SU-DHL-6 (cell line): ENCODE results near the gene FSD2.

ENCODE experiments used
- H2AFZ ChIP-seq: fragments of 200-600 bp; sonication (generic); 2 replicates; pipeline ENCODE4 v1.6.1; 2014; ENCODE audit warnings: low read depth, mild to moderate bottlenecking, moderate library complexity, mixed read lengths, antibody characterized with exemption, low read length; ENCODE audit not compliant: severe bottlenecking
- H3F3A ChIP-seq: fragments of 200-600 bp; shearing (Covaris generic); 2 replicates; pipeline ENCODE4 v1.6.0; 2016; ENCODE audit warnings: antibody characterized with exemption, mild to moderate bottlenecking; ENCODE audit not compliant: insufficient read depth
- H3K27ac ChIP-seq: fragments of 200-600 bp; sonication (generic); 2 replicates; pipeline ENCODE4 v1.5.1; 2016; ENCODE audit warnings: low read depth, mild to moderate bottlenecking, low read length, moderate library complexity, mixed read lengths
- H3K27me3 ChIP-seq: fragments of 200-600 bp; sonication (generic), shearing (Covaris generic); 2 replicates; pipeline ENCODE4 v1.6.0; 2014; ENCODE audit warnings: mild to moderate bottlenecking, low read length
- H3K36me3 ChIP-seq: fragments of 200-600 bp; sonication (generic); 2 replicates; pipeline ENCODE4 v1.6.1; 2014; ENCODE audit warnings: mild to moderate bottlenecking, low read length, mixed read lengths
- H3K4me2 ChIP-seq: fragments of 300-600, 200-600 bp; shearing (Covaris generic), sonication (generic); 2 replicates; pipeline ENCODE4 v1.6.0; 2014; ENCODE audit warnings: low read length, low read depth, mild to moderate bottlenecking; ENCODE audit not compliant: poor library complexity, severe bottlenecking
- H3K4me3 ChIP-seq: fragments of 200-600 bp; sonication (generic); 2 replicates; pipeline ENCODE4 v1.5.1; 2014; ENCODE audit warnings: antibody characterized with exemption, low read length, mild to moderate bottlenecking, mixed read lengths; ENCODE audit not compliant: insufficient read depth, poor library complexity, severe bottlenecking
- H3K79me2 ChIP-seq: fragments of 200-600 bp; sonication (generic); 2 replicates; pipeline ENCODE4 v1.6.1; 2014; ENCODE audit warnings: mild to moderate bottlenecking, low read length, moderate library complexity; ENCODE audit not compliant: insufficient read depth
- H3K9ac ChIP-seq: fragments of 200-600 bp; sonication (generic); 2 replicates; pipeline ENCODE4 v1.7.0; 2014; ENCODE audit warnings: mild to moderate bottlenecking, low read length
- H3K9me2 ChIP-seq: fragments of 200-600 bp; sonication (generic); replicated peaks from 2 replicates; pipeline ENCODE4 v1.6.1; 2014; ENCODE audit warnings: low read length; ENCODE audit not compliant: insufficient read depth
- H3K9me3 ChIP-seq: fragments of 200-600 bp; sonication (generic); 2 replicates; pipeline ENCODE4 v1.6.1; 2014; ENCODE audit warnings: low read length, mixed read lengths; ENCODE audit not compliant: insufficient read depth
- H4K20me1 ChIP-seq: fragments of 200-600 bp; sonication (generic); 2 replicates; pipeline ENCODE4 v1.6.1; 2014; ENCODE audit warnings: low read depth, mild to moderate bottlenecking, antibody characterized with exemption, low read length, moderate library complexity, mixed read lengths
- EZH2phosphoT487 ChIP-seq: fragments of 200-600 bp; sonication (generic), shearing (Covaris generic); conservative IDR thresholded peaks from 2 replicates; pipeline ENCODE4 v1.6.1; 2018; ENCODE audit warnings: mild to moderate bottlenecking, antibody characterized with exemption, low read length, moderate library complexity, mixed read lengths
- TF ChIP-seq, protein P1 (sequence below): fragments of 200-600 bp; sonication (generic); IDR thresholded peaks from one replicate; pipeline ENCODE4 v1.5.1; 2017; ENCODE audit warnings: antibody characterized with exemption, mild to moderate bottlenecking, low read length, moderate library complexity; ENCODE audit not compliant: insufficient read depth, poor library complexity, severe bottlenecking

FSD2 gene

DNA sequence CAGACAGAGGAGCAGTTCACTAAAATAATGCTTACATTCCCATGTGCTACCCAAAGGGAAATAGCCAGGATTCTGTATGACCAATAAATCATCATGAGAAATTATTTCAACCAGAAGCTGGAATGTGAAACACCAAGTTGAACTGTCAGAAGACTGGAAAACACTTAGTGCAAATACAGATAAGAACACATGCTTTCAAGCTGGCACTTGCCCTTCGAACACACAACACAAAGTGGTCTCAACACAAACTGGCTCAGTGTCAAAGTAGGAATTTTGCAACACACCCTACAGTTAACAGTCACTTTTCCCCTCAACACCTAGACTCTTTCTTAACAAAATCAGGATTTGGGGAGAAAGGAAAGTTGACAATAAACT, 1.3 kb downstream of the FSD2 start:
- H3K9ac ChIP-seq, result no peak overlapping the region

DNA sequence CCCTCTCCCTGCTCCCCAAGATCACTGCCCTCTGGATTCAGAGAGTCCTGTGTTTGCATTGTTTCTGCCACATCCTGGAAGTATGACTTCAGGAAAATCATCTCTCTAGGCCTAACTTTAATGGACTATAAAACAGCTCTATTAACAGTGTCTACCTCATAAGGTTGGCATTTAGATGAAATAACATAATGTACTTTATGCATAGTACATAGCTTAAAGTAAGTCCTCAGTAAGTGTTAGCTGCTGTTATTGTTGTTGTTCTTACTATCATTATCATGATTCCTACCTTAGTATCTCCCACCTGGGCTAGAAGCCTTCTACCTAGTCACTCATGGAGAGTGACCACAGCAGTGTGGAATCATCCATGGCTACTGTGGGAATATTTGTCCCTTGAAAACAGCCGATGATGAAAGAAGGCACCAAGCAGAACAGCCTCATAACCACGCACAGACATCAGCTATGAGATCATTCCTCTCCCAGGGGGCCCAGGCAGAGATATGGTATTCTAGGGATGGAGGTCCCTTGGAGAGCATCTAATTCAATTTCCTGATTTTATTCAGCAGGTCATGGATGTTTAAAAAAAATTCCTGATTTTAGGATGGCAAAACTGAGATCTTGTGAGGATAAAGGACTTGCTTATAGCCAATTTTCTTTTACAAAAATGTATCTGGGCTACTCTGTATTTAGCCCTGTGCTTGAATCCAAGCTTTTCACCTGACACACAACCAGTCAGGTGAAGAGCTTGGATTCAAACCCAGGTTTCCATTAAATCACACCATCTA, 1.9 kb downstream of the FSD2 start:
- Histone ChIP-seq H3K36me3 (no peaks in the 10 kb centered on the region), H3K4me2 (no peak overlapping the region), H3K4me3 (no peak overlapping the region), H3K9me2 (no peaks in the 10 kb centered on the region), H3K27me3 (no peaks in the 10 kb centered on the region), H3K27ac (no peak overlapping the region), H4K20me1 (no peaks in the 10 kb centered on the region), H3K79me2 (no peaks in the 10 kb centered on the region), H3K9ac (no peak overlapping the region), H3F3A (peaks cover 38% of the 10 kb centered on the region), H2AFZ (no peak overlapping the region), H3K9me3 (no peaks in the 10 kb centered on the region)
- no peak for TF ChIP-seq EZH2phosphoT487
- TF ChIP-seq, protein P1, sequence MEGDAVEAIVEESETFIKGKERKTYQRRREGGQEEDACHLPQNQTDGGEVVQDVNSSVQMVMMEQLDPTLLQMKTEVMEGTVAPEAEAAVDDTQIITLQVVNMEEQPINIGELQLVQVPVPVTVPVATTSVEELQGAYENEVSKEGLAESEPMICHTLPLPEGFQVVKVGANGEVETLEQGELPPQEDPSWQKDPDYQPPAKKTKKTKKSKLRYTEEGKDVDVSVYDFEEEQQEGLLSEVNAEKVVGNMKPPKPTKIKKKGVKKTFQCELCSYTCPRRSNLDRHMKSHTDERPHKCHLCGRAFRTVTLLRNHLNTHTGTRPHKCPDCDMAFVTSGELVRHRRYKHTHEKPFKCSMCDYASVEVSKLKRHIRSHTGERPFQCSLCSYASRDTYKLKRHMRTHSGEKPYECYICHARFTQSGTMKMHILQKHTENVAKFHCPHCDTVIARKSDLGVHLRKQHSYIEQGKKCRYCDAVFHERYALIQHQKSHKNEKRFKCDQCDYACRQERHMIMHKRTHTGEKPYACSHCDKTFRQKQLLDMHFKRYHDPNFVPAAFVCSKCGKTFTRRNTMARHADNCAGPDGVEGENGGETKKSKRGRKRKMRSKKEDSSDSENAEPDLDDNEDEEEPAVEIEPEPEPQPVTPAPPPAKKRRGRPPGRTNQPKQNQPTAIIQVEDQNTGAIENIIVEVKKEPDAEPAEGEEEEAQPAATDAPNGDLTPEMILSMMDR, result no peak

More for the DNA sequence above, 1.3 kb downstream of the FSD2 start:
- peaks cover 42% of the 10 kb centered on the region for H3F3A ChIP-seq
- H3K36me3 ChIP-seq, result no peaks in the 10 kb centered on the region
- no peaks in the 10 kb centered on the region for H4K20me1 ChIP-seq
- H3K79me2 ChIP-seq, result no peaks in the 10 kb centered on the region
- H2AFZ ChIP-seq, result no peak overlapping the region
- no peak overlapping the region for H3K27ac ChIP-seq
- no peak overlapping the region for H3K4me2 ChIP-seq
- H3K27me3 ChIP-seq, result no peaks in the 10 kb centered on the region
- TF ChIP-seq, protein P1, result no peak
- no peak for TF ChIP-seq EZH2phosphoT487
- H3K9me2 ChIP-seq, result no peaks in the 10 kb centered on the region
- H3K4me3 ChIP-seq, result no peak overlapping the region
- no peaks in the 10 kb centered on the region for H3K9me3 ChIP-seq

DNA sequence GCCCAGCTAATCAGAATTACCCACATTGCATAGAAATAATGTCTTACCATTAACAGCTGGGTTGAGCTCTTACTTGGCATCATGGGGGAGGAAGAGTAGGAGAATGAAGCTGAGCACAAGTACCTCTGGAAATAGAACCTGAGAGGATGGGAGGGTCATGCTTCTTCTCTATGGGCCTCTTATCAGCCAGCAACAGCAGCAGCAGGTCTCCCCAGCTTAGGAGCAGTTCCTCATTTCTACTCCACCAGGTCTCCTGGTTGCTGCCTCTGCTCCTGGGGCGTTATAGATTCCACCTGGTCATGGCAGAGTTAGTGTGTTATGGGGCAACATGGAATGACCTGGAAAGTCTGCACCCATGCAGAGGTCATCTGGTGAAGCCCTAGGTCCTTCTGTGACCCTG, 3.4 kb downstream of the FSD2 start:
- Histone ChIP-seq H3K79me2 (no peaks in the 10 kb centered on the region), H3K4me2 (no peak overlapping the region), H3K9me2 (no peaks in the 10 kb centered on the region), H3K4me3 (no peak overlapping the region), H3F3A (peaks cover 23% of the 10 kb centered on the region), H3K27me3 (no peaks in the 10 kb centered on the region), H3K9ac (no peak overlapping the region), H3K9me3 (no peaks in the 10 kb centered on the region), H2AFZ (no peak overlapping the region), H3K27ac (no peak overlapping the region), H4K20me1 (no peaks in the 10 kb centered on the region), H3K36me3 (no peaks in the 10 kb centered on the region)
- TF ChIP-seq, protein P1, result no peak
- no peak for TF ChIP-seq EZH2phosphoT487
